HPDE6-E6E7 (cell line): ENCODE data around the gene FABP2.
"Not testable (repeated sequence)": the region's sequence is repeated elsewhere in the genome, so short reads cannot be mapped to it uniquely, and the experiment has no call there.

Experiments used
- DNase-seq: peaks from one replicate; pipeline ENCODE4 v3.0.0; 2011; ENCODE audit warnings: missing footprints; ENCODE audit errors: extremely low spot score

The FABP2 gene

DNA sequence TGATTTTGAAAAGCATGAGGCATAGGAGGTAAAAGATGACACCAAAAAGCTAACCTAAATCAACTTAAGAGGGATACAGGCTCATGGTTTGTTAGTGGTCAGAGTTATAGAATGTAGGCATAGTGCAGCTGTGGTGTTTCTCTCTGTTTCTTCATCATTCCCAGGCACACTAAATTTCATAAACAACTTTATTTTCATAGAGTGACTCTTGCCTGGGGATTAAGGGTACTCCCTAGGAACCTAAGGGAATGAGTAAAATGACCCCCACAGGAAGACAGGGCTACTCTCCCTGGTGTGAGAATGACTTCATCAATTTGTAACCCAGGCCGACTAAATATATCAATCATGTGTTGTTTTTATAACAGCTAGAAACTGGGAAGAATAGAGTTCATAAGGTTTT lies 11.1 kb downstream of the FABP2 start:
- no peak for DNase-seq

GRCh38 chr4:119307606-119308005 lies 14.3 kb downstream of the FABP2 start:
- DNase-seq: no peak

DNA sequence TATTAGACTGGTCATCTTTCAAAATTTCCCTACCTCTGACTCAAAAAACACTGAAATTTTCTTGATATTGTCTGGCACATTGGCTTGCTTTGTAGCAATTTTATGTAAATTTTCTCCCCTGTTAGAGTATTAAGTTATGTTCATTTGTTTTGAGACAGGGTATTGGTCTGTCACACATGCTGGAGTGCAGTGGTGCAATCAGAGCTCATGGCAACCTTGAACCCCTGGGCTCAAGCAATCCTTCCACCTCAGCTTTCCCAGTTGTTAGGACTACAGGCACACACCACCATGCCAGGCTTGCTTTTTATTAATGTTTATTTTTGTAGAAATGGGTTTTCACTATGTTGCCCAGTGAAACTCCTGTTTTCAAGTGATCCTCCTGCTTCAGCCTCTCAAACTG lies 17.5 kb downstream of the FABP2 start:
- no peak for DNase-seq

DNA sequence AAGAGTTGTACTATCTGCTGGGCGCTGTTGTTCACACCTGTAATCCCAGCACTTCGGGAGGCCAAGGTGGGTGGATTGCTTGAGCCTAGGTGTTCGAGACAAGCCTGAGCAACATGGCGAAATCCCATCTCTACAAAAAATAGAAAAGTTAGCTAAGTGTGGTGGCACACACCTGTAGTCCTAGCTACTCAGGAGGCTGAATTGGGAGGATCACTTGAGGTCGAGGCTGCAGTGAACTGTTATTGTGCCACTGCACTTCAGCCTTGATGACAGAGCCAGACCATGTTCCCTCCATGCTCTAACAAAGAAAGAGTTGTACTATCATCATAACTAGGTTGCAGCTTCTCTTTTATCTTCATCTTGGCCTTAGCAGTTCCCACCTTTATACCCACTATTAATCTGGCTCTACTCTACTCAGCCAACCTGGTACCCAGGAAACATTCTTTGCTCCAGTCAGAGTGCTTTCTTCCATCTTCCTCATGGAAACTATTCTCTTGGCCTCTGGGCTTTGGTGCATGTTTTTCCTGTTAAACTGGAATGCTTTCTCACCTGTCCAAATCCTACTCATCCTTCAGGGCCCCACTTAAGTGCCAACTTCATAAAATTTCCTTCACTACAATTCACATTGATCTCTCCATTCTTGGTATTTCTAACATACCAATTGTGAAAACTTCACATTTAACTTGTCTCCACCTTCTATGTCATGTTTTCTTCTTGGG lies 18.2 kb downstream of the FABP2 start:
- DNase-seq: no peak

GRCh38 chr4:119302073-119302832 lies 19.7 kb downstream of the FABP2 start:
- no peak for DNase-seq

DNA sequence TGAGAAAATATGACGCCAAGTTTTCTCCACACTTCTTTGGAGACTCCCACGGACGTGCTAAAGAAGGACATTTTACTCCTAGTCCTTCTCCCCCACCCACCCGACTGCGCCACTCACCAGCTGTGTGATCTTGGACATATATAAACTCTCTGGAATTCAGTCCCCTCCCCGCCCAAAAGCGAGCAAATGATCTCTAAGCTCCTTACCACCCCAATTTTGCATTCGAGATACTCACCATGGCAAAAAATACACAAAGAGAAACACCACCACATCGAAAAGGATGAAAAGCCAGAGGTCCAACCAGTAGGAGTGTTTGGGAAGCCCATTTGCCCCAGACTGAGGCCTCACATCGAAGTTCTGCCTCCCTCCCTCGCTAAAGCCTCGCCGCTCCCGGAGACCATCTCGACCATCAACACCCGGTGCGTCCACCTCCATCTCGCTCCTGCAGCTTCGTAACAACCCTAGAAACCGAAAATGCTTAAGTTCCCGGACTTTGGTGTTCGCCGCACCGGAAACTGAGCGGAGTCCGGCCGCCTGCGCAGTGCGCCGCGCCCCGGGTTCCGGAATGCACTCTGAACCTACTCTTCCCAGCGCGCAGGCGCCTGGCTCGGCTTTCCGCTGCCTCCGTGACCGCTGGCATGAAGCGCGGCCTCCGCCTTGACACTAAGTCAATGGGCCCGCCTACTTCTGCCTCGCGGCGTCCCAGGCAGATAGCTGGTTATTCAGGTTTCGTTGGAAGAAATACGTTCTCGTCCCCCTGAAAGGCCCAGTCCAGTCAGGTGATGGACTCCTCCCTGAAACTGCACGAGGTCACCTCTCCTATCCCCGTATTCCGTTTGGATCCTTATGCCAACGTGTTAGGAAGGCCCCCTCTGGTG lies 21.6 kb downstream of the FABP2 start:
- peak; percentile 91 for DNase-seq

DNA sequence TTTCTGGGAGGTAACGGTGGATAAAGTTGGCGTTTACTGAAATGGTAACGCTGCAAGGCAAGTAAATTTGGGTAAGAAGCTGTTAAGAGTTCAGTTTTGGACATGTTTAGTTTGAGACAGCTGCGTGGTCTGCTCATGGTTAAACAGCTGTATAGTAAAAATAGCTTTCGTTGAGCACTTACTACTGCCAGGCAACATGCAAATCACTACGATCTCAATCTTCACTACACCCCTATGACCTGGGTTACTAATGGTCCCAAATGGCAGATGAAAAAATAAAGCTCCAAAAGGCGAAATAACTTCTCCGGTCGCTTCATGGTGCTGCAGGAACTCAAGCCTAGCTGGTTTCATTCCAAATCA lies 22.2 kb downstream of the FABP2 start:
- DNase-seq: no peak

DNA sequence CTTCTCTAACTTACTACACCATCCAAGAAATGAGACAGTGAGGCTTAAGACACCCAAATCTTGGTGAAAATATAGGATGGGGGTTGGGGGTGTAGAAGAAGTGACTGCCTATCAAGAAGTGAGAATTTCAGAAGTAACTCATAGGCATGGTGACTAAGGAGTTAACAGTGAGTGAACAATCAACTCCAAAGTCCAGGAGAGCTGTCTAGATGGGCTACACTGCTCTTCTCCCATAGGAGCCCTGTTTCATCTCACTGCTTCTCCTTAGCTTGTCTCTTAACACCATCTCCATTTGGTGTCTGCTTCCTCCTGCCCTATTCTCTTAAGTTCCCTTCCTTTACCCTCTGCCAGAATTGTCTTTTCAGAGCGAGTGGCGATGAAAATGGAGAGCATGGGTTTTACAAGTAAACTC lies 22.7 kb downstream of the FABP2 start:
- DNase-seq: peak; percentile 9

DNA sequence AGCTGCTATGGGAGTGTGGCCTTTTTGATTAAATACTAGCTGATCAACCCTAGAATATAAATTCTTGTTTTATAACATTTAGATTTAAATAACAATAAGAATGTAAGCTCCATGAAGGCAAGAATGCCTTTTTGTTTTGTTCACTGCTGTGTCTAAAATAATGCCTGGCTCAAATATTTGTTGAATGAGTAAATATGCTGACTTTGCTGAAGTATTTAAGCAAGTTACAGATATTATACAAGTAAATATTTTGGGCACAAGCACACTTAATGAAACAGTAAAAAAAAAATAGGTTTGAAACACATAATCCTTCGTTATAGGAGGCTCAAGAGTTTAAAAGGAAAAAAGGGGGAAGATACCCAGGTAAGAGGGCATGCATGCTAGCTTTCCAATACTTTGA lies 24.1 kb downstream of the FABP2 start:
- no peak for DNase-seq

- DNase-seq: no peak
Measured at GRCh38 chr4:119296356-119296755, 25.6 kb downstream of the FABP2 start.

GRCh38 chr4:119290598-119290997 lies 31.3 kb downstream of the FABP2 start:
- DNase-seq: no peak

DNA sequence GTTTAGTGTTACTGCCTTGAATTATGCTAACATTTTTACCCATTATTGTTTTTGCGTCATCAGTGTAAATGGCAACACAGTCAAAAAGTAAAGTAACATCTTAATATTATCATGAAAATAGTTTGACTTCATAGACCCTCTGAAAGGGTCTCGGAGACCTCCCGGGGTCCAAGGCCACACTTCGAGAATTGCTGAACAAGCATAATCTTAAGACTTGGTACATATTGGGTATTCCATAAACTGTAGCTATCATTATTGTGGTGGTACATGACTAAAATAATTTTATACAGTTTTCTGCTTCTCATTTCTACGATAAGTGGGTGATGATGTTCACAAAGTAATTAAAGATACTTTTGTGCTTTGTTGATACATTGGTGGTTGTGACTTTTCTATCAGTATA lies 32.6 kb downstream of the FABP2 start:
- DNase-seq: no peak

DNA sequence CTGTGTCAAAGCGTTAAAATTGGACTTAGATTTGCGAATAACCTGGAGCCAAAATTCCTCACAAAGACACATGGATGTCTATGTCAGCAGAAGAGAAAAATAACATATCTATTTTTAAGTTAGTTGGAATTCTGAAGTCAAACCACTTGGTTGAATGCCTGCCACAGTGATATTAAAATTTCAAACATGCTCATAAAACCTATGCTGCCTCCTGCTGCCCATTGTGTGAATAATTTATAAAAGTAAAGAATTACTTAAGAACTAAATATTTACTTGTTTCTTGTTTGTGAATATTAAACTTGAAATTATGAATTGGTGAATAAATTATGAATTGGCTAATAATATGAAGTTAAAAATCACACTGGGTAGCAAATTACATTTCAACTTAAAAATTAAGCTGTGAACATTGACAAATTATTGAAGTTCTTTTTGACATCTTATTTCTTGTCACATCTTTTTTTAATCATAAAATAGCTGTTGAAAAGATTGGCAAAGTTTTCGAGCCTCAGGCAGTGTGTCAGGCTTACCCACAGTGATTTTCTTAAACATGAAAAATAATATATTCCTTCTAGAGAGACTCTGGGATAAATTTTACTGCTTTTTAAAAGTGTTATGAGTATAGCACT lies 35.4 kb downstream of the FABP2 start:
- no peak for DNase-seq

DNA sequence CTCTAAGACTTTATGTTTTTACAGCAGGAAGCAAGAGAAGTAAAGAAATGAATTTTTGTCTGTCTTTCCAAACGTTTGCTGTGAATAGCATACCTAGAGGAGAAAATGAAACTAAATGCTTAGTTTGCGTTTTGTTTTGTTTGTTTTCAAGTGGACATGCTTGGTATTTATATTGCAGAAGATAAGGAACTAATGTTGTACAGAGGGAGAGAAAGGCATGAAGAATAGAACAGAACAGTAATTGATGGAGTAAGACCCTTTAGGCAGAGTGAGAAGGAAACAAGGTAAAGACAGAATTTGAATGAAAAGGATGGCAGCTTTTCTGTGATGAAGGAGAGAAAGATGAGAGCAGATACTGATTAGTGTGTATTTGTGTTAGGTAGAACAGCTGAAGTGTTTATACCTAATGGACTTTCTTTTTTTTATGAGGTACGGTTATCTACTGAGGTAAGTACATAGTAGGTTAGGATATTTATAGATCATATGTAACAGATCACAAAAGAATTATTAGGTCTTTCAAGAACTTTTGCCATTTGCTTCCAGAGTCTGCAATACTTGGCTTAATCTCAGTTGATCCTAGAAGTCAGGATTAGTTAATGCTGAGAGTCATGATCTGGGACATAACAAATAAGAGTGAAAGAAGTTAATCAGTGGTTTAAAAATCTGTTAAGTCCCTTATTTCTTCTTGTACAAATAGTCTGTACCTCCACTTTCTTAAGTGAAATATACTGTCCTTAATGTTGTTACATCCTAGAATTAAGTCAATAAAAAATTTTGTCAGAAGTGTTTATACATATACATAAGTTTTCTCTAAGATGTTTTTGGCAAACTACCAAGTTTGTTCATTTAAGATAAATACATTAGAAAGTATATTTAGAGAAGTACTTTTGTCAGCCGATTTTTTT lies 36.8 kb downstream of the FABP2 start:
- no peak for DNase-seq

- DNase-seq: no peak
Measured at GRCh38 chr4:119281393-119281792, 40.5 kb downstream of the FABP2 start.

GRCh38 chr4:119279945-119280344 lies 42.0 kb downstream of the FABP2 start:
- not testable (repeated sequence) for DNase-seq

DNA sequence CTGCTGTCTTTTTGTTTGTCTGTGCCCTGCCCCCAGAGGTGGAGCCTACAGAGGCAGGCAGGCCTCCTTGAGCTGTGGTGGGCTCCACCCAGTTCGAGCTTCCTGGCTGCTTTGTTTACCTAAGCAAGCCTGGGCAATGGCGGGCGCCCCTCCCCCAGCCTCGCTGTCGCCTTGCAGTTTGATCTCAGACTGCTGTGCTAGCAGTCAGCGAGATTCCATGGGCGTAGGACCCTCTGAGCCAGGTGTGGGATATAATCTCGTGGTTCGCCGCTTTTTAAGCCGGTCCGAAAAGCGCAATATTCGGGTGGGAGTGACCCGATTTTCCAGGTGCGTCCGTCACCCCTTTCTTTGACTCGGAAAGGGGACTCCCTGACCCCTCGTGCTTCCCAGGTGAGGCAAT lies 42.4 kb downstream of the FABP2 start:
- not testable (repeated sequence) for DNase-seq

DNA sequence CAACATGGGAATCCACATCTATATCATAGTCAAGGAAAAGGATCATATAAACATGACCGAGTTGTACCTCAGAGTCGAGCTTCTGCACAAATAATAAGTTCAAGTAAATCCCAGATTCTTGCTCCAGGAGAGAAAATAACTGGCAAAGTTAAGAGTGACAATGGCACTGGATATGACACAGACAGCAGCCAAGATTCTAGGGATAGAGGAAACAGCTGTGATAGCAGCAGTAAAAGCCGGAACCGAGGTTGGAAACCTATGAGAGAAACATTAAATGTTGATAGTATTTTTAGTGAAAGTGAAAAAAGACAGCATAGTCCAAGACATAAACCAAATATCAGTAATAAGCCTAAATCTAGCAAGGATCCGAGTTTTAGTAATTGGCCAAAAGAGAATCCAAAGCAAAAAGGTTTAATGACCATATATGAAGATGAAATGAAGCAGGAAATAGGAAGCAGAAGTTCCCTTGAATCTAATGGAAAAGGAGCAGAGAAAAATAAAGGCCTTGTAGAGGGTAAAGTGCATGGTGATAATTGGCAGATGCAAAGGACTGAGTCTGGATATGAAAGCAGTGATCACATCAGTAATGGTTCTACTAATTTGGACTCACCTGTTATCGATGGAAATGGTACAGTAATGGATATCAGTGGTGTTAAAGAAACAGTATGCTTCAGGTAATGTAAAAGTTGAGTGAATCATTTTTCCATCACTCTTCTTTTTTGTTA lies 50.4 kb downstream of the FABP2 start:
- DNase-seq: no peak

- no peak for DNase-seq
Measured at GRCh38 chr4:119268466-119268865, 53.5 kb downstream of the FABP2 start.
